NOMO-1 treated with dmso at 0.1 percent for 144 hours (cell line): Measurements from ENCODE around the gene OTUB2.
"Not testable (repeated sequence)": the region's sequence is repeated elsewhere in the genome, so short reads cannot be mapped to it uniquely, and the experiment has no call there.

Experiments used
- DNase-seq: peaks from one replicate; lab custom pipeline; 2025; ENCODE audit not compliant: unreplicated experiment; lab: John Stamatoyannopoulos, UW

OTUB2 gene

DNA sequence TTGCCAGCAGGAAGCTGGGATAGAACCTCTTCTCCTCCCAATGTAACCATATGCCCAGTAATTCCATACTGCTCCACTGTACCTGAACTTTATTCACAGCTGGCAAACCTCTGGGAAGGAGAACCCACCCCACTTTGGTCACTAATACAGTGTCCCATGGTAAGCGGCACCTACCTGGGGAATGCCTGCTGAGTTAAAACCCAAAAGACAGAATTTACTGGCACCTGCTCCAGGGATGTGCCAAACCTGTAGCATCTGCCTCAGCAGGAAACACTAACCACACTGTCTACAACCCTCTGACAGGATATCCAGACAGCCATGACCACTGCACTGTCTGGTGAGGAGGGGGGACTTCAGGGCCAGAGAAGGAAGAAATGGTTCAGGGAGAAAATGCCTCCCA, 28.3 kb downstream of the OTUB2 start:
- DNase-seq: no peak

DNA sequence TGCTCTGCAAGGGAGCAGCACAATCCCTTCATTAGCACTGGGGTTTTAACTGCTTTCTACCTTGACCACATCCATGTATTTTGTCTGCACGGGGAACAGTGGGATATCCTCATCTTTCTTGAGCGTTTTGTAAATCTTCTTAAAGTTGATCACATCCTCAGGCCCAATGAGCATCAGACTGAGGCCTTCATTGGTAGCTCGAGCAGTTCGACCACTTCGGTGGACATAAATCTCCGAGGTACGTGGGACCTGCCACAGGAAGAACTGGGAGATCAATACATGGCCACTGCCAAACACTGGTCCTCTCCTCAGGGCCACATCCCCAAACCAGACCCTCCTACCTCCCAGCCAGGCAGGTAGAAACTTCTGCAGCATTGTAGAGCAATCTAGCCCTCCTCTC, 28.8 kb downstream of the OTUB2 start:
- no peak for DNase-seq

DNA sequence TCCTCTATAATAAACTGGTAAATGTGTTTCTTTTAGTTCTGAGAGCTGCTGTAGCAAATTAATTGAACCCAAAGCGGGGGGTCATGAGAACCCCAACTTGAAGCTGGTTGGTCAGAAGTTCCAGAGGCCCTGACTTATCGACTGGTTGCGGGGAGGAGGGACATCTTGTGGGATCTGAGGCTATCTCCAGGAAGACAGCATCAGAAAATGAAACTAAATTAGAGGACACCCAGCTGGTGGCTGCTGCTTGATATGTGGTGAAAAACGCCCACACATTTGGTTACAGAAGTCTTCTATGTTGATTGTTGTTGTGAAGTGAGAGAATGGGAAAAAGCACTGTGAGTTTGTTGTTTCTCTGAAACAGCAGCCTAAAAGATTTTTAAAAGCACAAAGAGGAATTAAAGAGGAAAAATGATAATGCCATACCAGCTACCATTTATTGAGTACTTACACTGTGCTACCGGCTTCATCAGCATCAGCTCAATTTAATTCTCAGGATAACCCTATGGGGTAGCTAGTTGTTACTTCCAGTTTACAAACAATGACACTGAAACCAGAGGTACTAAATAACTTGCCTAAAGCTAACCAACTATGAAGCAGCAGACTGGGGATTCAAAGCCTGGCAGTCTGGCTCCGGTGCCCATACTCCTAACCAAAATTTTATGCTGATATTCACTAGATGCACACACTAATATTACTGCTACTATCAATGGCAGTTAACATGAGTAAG, 30.6 kb downstream of the OTUB2 start:
- DNase-seq: no peak

DNA sequence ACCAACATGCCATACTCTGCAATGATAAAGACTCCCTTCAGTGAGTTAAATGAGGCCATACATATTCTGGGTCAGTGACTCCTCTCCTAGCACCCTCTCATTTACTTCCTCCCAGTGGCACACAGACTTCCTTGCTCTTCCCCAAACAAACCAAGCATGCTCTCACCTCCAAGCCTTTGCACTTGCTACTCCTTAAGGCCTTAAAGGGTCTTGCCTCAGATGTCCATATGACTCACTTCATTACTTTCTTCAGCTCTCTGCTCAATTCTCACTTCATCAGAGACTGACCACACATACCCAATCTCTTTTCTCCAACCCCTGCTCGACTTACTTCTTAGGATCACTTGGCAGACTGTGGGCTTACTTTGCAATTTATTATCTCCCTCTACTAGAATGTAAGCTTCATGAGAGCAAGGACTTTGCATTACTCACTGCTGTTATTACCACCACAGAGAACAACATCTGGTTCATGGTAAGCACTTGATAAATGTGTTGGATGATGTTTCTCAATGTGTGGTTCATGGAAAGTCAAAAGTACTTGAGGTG, 32.1 kb downstream of the OTUB2 start:
- DNase-seq: no peak

DNA sequence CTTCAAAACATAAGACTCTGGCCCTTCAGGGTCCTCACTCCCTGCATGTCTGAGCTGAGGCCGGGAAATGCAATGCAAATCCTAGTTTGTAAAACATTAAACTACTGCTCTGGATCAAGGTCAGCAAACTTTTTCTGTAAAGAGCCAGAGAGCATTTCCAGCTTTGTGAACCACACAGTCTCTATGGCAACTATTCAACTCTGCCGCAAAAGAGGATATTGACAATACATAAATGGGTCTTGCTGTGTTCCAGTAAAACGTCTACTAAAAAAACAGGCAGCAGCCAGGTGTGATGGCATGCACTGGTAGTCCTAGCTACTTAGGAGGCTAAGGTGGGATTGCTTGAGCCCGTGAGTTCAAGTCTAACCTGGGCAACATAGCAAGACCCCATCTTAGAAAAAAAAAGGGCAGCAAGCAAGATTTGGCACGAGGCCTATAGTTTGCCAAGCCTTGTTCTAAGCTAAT, 32.6 kb downstream of the OTUB2 start:
- no peak for DNase-seq

DNA sequence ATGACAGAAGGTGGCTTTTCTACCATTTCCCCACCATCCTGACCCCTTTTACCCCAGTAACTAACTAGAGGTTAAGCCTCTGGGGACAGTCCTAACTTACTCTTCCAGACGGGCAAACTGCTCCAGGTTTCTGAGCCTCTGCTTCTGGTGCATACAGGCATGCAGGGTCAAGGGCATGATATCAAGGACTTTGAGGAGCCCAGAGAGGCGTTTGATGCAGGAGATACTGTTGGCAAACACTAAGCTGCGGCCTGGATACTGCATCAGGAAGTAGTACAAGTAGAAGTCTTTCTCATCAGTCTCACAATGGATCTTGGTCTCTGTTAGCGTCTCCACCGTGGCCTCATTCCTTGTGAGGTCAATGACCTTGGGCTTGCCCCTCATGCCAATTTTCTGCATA, 33.9 kb downstream of the OTUB2 start:
- DNase-seq: no peak

DNA sequence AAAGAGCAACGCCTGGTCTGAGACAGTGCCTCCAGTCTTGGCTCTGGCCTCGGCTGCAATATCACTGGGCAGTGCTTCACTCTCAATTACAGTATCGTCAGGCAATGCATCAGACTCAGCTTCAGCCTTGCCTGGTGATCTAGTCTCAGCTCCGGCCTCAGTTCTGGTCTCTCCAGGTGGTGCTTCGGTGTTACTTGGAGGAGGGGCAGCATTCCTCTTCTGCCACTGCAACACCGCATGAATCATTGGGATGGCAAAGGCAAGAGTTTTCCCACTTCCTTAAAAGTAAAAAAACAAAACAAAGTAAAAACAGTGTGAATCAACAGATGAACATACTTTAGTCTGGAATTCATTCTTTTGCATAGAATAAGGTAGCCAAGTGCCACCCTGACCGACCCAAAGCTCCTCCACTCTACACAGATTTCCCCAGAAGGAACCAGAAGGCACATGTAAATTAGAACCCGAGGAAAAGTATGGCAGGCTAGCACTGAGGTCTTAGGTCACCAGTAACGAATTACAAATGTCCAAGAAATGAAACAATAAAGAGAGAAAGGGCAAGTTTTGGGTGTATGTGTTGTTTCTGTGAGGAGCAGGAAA, 36.3 kb downstream of the OTUB2 start:
- no peak for DNase-seq

DNA sequence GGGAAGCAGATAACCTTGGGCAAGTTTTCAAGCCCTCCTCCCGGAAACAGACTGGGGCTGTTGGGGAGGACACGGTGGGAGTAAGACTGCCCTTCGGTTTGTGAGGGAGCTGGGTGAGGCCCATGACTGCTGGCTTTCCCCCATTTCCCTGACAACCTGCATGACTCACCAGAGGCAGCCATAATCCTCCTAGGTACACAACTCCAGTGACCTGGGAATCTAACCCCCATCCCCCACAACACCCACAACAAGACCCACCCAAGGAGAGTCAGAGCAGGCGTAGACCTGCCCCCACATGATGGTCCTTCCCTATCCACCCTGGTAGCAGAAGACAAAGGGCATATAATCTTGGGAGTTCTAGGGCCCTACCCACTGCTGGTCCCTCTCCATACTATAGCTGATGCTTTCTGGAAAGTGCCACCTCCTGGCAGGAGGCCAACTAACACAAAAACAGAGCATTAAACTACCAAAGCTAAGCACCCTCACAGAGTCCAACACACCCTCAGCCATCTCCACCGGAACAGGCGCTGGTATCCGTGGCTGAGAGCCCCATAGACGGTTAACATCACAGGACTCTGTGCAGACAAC, 40.0 kb downstream of the OTUB2 start:
- DNase-seq: no peak

DNA sequence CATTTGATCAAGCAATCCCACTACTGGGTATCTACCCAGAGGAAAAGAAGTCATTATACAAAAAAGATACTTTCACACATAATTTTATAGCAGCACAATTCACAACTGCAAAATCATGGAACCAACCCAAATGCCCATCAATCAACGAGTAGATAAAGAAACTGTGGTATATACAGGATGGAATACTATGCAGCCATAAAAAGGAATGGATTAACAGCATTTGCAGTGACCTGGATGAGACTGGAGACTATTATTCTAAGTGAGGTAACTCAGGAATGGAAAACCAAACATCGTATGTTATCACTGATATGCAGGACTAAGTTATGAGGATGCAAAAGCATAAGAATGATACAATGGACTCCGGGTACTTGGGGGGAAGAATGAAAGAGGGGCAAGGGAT, 45.9 kb downstream of the OTUB2 start:
- not testable (repeated sequence) for DNase-seq

DNA sequence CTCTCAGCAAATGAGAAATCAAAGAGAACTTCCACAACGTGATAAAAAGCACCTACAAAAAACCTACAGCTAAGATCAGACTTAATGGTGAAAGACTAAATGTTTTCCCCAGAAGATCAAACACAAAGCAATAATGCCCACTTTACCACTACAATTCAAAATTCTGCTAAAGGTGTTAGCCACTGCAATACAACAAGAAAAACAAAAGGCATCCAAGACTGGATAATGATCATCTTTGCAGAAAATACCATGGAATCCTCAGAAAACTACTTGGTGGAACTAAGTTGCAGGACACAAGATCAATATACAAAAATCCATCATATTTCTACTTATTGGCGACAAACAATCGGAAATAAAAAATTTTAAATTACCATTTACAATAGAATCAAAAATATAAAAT, 48.4 kb downstream of the OTUB2 start:
- no peak for DNase-seq

DNA sequence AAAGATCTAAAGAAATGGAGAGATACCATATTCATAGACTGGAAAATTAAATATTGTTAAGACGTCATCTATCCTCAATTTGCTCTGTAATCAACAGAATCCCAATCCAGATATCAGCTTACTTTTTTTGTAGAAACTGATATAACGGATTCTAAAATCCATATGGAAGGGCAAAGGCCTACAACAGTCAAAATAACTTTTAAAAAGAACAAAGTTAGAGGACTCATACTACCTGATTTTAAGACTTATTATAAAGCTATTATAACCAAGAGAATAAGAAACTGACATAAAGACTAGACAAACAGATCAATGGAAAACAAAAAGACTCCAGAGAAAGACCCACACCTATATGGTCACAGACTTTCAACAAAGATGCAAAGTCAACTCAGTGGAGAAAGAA, 48.9 kb downstream of the OTUB2 start:
- DNase-seq: no peak

DNA sequence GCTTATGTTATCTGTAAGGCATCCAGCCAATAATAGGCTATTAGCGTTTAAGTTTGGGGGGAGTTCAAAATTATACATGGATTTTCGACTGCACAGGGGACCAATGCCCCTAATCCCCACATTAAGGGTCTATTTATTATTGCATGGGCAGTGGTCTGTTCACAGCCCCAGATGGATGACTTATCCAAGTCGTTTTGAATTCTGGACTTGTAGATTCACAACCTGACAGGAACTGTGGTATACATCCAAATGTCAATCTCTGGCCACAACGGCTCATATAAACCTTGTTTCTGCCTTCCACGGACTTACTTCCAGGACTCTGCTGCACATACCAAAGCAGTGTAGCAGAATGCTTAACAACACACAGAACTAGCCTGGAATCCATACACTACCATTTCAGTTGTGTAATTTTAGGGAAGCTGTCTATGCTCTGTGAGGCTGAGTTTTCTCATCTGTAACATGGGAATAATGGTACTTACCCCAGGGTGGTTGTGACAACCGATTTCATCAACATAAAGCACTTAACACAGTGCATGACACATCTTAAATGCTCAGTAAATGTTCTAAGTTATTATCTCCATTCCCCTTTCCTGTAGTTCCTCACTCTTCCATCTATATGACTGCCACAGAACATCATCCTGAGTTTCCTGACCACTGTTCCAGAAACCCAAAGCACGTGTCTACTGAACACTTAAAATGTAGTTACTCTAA, 51.1 kb downstream of the OTUB2 start:
- DNase-seq: no peak

DNA sequence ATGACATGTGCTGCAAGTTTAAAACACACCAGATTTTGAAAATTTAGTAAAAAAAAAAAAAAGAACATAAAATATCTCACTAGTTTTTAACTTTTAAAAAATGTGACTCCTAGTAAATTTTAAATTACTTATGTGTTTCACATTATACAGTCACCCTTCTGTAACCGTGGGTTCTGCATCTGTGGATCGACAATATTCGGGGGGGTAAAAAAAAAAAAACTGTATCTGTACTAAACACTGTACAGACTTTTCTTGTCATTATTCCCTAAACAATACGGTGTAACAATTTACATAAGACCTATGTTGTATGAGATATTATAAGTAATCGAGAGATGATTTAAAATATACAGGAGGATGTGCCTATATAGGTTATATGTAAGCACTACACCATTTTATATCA, 51.7 kb downstream of the OTUB2 start:
- DNase-seq: no peak

DNA sequence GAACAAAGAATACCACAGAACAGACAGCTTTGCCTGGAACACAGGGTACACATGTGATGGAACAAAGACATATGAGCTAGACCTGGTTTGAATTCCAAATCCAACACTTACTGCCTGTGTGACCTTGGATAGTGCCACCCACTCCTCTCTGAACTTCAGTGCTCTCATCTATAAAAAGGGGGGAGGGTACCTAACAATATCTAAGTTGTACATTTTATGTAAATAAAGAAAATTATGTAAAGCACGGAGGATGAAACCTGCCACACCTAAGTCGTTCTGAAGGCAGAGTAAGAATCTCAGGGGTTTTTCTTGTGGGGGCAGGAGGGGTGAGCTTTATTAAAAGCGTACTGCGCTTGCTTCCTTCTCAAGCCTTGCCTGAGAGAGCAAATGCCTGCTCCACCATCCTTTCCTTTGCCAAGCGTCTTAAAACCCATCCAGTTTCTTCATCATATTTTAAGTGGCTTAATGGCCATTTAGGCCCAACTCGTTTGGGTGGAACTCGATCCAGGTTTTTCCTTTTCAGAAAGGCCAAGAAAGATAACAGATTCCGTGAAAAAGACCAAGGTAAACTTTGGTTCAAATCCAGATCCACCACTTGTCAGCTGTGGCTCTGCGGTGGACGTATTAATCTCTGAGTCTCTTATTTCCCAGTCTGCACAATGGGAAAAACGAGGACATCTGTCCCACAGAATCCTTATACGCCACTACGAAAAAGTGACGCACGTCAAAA, 53.9 kb downstream of the OTUB2 start:
- no peak for DNase-seq

DNA sequence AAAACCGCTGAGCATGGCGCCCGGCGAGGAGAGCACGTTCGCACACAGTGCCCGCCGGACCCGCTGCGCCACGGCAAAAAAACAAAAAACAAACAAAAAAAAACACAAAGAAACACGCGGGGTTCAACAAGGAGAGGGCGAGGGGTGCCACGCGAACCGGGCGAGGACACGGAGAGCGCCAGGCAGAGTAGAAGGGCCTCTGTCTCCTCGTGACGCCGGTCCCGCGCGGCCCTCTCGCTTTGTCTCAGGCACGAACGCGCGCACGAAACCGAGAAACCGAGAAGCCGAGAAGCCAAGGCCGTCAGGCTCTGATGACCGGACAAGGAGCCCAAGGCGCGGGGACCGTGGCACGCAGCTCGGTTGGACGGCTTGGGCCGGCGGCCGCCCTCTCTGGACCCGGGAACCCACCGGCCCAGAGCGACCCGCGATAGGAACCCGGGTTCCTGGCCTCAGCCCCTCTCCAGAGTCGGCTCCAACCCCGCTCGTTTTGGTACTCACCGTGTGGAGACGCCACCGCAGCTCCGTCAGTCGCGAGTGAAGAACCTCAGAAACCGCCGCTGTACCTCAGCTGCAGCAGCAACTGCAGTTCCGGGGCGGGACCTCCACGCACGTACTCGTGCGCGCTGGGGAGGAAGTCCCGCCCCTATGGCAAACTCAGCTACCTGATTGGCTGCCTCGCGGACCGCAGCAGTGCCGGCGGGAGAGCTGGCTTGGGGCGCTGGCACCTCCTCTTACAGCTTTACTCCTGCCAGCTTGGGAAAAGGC, 54.7 kb downstream of the OTUB2 start, which contains the start of the genes DDX24 and IFI27L1:
Gene DDX24, minus strand, starts transcription at position 582 of the 765 bp plus-strand sequence. CDS start 1,460 bp downstream, outside the sequence.
Gene IFI27L1, plus strand, starts transcription at position 690 of the 765 bp plus-strand sequence. CDS start 15,628 bp downstream, outside the sequence.
- DNase-seq: peak; percentile 89

DNA sequence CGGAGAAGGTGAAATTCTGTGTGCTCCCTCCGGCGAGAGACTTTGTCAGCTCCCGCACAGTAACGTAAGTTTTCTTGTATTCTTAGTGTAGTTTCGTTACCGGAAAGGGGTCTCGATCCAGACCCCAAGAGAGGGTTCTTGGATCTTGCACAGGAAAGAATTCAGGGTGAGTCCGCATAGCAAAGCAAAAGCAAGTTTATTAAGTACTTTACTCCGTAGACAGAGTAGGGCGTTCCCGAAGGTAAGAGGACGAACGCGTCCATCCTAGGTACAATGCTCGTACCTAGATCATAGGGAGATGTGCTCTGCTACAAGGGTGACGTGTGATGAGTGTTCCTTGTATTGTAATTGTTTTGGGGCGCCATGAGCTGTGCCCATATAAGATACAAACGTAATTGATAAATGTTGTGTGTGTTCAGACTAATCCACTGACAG, 55.3 kb downstream of the OTUB2 start:
- DNase-seq: no peak

DNA sequence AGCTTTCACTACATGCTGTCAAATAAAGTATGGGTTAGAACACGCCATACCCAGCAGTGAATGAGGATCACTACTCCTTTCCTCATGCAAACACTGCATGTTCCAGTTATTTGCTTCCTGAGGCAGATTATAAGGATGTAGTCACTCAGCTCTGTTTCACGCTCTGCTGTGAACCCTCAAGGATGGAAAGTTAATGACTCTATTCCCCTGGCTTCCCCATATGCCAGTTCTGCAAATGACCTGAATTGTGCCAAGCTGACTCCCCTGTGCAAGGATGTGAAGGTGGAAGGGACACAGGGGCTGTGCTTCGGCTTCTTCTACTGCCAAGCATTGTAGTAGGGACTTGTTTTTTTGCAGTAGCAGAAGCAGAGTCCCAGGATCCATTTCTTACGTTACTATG, 61.8 kb downstream of the OTUB2 start:
- DNase-seq: no peak

DNA sequence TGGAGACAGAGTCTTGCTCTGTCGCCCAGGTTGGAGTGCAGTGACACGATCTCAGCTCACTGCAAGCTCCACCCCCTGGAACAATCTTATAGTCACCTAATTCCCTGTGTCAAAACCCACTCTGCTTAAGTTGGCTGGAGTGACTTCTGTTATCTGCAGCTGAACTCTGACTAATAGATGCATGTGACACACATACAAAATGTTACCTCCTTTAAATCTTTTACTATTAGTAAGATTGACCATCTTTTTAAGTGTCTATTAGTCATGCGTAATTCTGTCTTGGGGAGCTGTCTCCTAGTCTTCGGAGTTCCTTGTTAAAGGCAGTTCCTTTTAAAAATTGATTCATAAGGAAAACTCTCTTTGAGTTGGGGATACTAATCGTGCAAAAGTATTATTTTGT, 62.4 kb downstream of the OTUB2 start:
- no peak for DNase-seq

DNA sequence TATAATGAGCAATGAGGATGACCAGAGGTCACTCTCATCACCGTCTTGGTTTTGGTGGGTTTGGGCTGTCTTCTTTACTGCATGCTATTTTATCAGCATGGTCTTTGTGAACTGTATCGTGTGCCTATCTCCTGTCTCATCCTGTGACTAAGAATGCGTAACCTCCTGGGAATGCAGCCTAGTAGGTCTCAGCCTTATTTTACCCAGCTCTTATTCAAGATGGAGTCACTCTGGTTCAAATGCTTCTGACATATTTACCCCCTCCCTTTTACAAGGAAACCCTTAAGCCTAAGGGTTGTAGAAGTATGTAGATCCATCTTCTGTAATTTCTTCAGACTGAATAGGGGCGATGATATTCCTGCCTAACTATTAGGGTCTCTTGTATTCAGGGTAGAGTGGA, 63.3 kb downstream of the OTUB2 start:
- no peak for DNase-seq

DNA sequence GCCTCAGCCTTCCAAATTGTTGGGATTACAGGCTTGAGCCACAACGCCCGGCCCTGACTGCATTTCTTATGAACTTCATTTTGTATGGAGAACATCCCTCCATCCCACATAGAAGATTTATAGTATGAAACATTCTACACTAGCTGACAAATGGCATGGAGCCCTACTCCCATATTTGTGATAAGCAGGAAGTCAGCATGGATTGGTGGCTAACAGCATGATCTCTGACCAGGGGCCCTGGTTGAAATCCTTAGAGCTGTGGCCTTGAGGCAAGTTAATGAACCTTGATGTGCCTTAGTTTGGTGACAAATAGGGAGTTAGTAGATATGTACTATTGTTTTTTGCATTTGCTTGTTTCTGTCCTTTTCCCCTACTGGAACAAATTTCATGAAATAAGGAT, 67.3 kb downstream of the OTUB2 start:
- no peak for DNase-seq
